ENCODE results near the gene MCF2L. TPM values are rescaled to one million over a fixed set of nuclear protein-coding genes. Genes with fewer than 3 reads are reported as not detected.

Gene MCF2L
- total RNA-seq, 1 experiment from 2014 or later, result 5.8 TPM

DNA sequence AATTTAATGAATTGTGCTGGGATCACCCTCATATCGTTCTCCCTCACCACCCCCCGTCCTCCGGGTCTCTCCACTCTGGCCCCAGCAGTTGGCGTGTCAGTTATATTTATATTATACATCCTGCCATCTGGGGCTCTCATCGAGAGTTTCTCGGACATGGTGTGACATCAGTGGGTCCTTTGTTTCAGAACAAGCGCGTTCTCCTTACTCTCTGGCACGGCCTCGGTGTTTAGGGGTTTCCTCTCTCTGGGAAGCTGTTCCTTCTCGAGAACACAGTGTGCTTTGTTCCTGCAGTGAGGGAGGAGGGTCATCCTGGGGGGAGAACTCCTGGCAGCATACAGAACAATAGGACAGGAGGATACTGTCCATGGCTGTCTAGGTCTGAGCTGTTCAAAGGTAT is 9.8 kb upstream of the MCF2L start:
- Histone ChIP-seq H3K27me3 (peaks cover 1% of the 10 kb centered on the region), H3K4me3 (no peak overlapping the region), H3K9me3 (no peaks in the 10 kb centered on the region), H3K36me3 (no peaks in the 10 kb centered on the region)
- DNase-seq, result no peak

DNA sequence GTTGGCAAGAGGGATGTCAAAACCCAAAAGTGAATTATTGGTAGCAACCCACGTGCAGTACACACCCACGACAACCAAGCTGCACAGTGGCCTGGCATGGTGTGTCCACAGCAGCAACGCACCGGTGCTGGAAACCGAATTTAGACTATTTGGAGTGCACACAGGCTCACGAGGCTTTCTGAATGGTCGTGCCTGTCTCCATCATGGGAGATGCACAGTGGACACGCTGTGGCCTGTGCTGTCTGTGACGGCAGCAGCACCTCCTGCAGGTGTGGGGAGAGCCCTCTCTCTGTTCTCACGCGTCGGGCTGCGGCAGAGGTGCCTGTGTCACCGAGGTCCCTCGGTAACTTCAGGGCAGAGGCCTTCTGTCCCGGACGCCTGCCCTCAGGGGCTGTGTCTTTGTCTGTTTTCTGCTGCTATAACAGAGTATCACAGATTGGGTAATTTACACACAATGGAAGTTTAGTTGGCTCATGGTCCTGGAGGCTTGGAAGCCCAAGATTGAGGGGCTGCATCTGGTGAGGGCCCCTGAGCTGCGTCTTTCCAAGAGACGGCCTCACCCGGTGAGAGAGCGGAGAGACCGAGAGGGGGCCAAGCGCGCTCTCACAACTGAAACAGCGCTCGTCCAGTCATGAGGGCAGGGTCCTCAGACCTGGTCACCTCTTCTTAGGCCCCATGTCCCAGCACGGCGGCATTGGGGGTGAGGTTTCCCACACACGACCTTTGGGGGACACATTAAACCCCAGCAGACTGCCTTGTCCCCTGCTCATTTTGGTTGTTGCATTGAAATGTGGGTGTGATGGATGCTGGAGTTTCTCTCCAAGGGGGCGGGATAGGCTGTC is 9.1 kb upstream of the MCF2L start:
- H3K4me3 ChIP-seq, result no peak overlapping the region
- no peaks in the 10 kb centered on the region for H3K9me3 ChIP-seq
- H3K36me3 ChIP-seq, result no peaks in the 10 kb centered on the region
- no peak for DNase-seq
- peaks cover 8% of the 10 kb centered on the region for H3K27me3 ChIP-seq

DNA sequence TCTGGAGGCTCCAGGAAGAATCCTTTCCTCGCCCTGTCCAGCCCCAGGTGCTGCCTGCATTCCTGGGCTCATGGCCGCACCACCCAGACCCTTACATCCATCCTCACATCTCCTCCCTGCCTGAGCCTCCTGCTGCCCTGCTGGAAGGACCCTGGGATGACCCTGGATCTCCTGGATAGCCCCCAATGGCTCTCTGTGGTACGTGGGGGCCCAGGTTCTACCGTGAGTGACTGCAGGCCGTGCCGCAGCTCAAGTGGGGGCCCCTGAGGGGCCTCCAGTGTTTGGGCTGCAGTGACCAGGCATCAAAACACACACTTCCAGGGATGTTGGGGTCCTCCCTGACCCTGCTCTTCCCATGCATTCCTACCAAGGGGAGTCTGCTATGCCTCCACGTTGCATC is 8.3 kb upstream of the MCF2L start:
- peaks cover 14% of the 10 kb centered on the region for H3K27me3 ChIP-seq
- DNase-seq, result no peak

DNA sequence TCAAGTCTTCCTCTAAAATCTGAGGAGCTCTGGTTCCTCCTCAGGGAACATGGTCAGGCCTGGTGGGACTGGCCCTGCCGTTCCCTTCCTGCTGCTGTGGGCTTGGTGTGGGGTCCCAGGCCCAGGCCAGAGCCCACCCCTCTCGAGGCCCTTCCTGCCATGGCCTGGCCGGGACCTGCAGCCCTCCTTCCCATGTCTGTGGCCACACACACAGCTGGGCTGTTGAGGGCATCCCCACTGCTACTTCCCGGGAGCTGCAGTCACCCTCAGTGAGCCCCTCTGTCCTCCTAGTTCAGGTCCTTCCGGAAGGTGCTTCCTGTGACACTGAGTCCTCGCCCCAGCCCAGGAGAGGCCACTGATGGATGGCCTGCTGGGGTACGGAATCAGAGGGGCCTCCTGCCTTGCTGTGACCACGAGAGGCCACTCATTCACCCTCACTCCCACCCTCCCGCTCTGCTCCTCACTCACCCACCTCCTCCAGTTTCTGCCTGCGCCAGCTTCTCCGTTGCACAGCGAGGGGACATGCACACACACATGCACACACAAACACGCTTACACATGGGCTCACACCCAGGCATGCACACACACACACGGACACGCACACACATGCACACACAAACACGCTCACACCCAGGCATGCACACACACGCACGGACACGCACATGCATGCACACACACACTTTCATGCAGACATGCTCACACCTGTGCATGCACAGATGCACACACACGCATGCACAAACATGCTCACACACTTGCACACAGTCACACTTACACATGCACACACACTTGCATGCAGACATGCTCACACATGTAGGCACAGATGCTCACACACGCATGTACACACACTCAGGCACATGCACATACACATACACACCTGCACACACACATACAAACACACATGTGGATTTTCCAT is 7.3 kb upstream of the MCF2L start:
- H3K9me3 ChIP-seq, result no peaks in the 10 kb centered on the region
- DNase-seq, result no peak
- peaks cover 19% of the 10 kb centered on the region for H3K27me3 ChIP-seq
- H3K4me3 ChIP-seq, result no peak overlapping the region
- H3K36me3 ChIP-seq, result no peaks in the 10 kb centered on the region

More for the DNA sequence above, 8.3 kb upstream of the MCF2L start:
- Histone ChIP-seq H3K4me3 (no peak overlapping the region), H3K36me3 (no peaks in the 10 kb centered on the region), H3K9me3 (no peaks in the 10 kb centered on the region)

DNA sequence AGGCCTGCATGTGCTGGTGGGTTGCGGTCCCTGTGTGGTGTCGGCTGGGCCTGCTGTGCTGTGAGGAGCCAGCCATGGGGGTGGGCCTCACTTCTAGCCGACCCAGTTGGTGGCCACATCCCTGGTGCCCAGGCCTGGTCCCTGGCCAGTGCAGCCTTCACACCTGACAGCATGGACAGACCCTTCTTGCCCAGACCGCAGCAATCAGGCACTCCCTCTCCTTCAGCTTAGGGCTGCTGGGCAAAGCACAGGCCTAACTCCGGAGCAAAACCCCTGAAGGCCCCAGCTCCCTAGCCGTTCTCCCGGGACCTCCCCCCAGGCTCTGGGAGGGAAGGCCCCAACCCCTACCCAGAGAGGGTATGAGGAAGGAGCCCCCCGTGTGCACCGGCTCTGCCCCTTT is 6.6 kb upstream of the MCF2L start:
- H3K36me3 ChIP-seq, result no peaks in the 10 kb centered on the region
- no peaks in the 10 kb centered on the region for H3K9me3 ChIP-seq
- no peak for DNase-seq
- H3K4me3 ChIP-seq, result no peak overlapping the region
- H3K27me3 ChIP-seq, result peaks cover 19% of the 10 kb centered on the region

DNA sequence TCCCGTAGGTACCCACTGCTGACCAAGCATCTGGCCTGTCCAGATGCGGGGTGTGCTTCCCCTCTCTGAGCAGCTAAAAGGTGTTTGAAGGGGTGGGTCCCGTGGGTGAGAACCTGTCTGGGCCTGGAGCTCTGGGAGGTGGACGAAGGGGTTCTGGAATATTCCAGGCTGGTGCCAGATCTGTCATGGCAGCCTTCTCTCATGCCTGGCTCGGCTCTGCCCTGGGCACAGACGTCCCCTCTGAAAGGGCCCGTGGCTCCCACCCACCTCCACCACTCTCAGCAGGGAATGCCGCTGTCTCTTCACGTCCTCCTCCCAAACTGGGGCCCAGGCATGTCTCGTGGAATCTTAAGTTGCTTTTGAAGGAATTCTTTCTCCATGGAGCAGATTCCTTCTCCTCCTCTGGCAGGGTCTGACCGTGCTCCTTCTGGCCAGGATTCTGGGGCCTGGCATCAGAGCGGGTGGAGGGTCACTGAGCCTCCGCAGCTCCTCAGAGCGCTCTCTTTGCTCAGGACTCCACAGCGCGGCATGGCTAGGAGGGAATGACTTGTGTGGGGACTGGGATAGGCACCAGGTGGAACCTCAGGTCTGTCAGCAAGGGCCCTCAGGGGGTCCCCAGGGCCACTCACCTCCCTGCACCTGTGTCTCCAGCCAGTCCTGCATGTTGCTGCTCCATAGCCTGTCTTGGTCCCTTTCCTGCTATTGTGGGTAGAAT is 5.9 kb upstream of the MCF2L start:
- H3K36me3 ChIP-seq, result no peaks in the 10 kb centered on the region
- H3K9me3 ChIP-seq, result no peaks in the 10 kb centered on the region
- H3K4me3 ChIP-seq, result no peak overlapping the region
- DNase-seq, result no peak
- peaks cover 23% of the 10 kb centered on the region for H3K27me3 ChIP-seq

DNA sequence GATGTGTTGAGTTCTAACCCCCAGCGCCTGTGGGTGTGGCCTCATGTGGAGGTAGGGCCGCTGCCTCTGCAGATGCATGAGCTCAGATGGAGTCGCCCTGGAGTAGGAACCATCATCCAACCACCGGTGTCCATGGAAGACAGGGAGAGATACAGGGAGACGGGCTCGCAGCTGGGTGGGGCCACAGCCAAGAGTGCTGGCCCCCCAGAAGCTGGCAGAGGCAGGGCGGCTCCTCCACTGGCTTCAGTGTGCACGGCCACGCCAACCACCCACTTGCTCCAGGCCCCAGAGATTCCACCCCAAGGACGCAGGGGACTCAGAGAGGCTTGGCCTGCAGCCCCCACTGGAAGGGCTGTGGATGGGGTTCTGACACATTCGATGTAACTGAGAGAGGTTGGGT is 5.4 kb upstream of the MCF2L start:
- Histone ChIP-seq H3K36me3 (no peaks in the 10 kb centered on the region), H3K9me3 (no peaks in the 10 kb centered on the region), H3K27me3 (peaks cover 29% of the 10 kb centered on the region), H3K4me3 (no peak overlapping the region)
- no peak for DNase-seq

DNA sequence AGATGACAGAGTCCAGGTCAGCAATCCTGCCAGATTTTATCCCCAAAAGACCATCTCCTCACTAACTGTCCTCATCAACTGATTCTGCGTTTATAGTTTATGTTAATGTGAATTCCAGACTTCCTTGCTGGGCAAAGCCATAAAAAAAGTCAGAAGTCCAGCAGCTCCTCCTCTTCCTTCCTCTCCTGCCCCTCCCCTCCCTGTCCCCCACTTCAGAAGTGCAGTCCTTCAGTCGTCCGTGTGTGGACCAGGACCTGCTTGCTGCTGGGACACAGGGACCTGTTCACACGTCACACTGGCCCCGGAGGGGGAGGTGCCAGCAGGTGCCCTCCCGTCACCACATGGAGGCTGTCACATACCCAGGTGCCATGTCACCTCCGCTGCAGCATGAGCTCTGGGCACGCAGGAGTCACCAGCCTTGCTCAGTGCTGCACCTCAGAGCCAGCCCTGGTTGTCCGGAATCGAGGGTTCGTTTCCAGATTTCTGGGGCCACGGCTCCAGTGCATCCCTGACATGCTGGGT is 4.0 kb upstream of the MCF2L start:
- H3K27me3 ChIP-seq, result peaks cover 41% of the 10 kb centered on the region
- no peaks in the 10 kb centered on the region for H3K9me3 ChIP-seq
- H3K4me3 ChIP-seq, result no peak overlapping the region
- H3K36me3 ChIP-seq, result no peaks in the 10 kb centered on the region
- DNase-seq, result no peak

DNA sequence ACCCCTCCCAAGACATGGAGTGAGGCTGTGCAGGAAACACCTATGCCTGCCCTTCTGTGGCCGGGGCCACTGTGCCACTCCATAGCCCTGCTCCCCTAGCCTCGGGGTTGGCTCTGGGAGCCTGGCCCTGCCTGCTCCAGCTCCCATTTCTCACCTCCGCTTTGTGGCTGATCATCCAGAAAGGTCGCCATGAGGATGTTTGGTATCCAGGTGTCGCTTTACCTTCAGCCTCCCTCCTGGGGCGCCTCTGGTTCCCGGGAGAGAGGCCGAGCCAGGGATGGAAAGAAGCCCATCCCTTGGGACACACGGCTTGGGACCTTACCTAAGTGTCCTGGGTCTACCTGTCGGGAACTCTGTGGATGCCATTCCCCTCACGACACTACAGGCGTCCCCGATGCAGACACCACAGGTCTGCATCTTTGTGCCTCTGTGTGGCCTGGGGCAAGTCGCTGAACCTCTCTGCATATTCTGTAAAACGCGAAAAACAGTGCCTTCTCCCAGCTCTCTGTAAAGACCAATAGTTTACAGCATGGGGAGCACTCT is 3.4 kb upstream of the MCF2L start:
- no peak for DNase-seq
- peaks cover 47% of the 10 kb centered on the region for H3K27me3 ChIP-seq
- no peaks in the 10 kb centered on the region for H3K36me3 ChIP-seq
- H3K4me3 ChIP-seq, result no peak overlapping the region
- no peaks in the 10 kb centered on the region for H3K9me3 ChIP-seq

DNA sequence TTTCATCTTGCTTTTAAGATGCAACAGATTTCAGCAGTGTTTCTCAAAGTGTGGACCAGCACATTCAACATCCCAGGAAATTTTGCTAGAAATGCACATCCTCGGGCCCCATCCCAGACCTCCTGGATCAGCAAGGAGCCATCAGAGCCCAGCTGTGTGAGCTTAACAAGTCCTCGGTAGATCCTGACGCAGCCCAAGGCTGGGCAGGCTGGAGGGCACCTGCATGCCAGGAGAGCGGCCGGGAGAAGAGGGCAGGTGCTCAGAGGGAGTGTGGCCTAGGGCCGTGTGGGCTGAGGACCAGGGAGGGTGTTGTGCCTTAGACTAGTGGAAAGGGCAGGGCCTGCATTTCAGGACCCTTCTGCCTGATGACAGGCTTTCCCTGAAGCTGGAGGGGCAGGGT is 2.2 kb upstream of the MCF2L start:
- Histone ChIP-seq H3K4me3 (no peak overlapping the region), H3K9me3 (no peaks in the 10 kb centered on the region), H3K36me3 (no peaks in the 10 kb centered on the region), H3K27me3 (peaks cover 53% of the 10 kb centered on the region)
- DNase-seq, result no peak

DNA sequence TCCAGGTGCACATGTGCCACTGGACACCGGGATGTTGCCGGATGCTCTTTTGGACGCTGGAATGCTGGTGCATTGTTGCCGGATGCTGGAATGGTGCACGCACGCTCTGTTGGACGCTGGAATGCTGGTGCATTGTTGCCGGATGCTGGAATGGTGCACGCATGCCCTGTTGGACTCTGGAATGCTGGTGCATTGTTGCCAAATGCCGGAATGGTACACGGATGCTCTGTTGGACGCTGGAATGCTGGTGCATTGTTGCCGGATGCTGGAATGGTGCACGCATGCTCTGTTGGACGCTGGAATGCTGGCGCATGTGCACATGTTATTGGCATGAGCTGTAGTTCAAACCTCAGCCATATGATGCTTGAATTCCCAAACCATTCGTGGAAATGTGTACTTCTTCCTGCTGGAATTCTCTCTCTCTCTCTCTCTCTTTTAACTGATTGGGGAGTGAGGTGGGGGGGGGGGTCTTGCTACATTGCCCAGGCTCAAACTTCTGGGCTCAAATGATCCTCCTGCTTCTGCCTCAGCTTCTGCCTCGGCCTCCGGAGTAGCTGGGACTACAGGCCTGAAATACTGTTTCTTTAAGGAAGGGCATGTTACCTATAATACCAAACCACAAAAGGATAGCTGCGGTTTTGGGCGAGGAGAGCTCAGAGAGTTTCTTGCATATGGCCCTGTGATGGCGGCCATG is 1.2 kb upstream of the MCF2L start:
- Histone ChIP-seq H3K27me3 (peaks cover 53% of the 10 kb centered on the region), H3K9me3 (no peaks in the 10 kb centered on the region), H3K36me3 (no peaks in the 10 kb centered on the region), H3K4me3 (no peak overlapping the region)
- DNase-seq, result no peak

DNA sequence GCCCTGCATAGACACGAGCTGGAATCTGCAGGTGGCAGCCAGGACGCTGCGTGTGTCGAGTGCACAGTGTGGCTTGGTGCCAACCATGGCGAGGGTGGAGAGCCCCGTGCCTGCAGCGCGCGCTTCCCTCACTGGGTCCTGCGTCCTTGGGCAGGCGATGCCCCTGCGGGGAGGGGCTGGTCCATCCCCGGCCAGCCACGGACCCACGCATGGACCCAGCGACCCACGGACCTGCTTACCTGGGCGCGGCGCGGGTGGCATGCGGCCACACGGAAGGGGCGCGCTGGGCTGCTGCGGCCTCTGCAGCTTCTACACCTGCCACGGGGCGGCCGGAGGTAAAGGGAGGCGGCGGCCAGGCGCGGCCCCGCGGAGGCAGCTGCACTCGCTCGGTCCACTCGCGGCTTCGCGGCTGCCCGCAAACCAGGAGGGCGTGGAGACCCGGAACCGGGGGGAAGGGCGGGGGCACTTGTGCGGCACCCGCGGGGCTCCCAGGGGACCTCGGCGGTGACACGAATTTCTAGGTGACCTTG is 569 bp upstream of the MCF2L start:
- no peak overlapping the region for H3K4me3 ChIP-seq
- DNase-seq, result no peak
- H3K36me3 ChIP-seq, result no peaks in the 10 kb centered on the region
- peaks cover 53% of the 10 kb centered on the region for H3K27me3 ChIP-seq
- no peaks in the 10 kb centered on the region for H3K9me3 ChIP-seq

DNA sequence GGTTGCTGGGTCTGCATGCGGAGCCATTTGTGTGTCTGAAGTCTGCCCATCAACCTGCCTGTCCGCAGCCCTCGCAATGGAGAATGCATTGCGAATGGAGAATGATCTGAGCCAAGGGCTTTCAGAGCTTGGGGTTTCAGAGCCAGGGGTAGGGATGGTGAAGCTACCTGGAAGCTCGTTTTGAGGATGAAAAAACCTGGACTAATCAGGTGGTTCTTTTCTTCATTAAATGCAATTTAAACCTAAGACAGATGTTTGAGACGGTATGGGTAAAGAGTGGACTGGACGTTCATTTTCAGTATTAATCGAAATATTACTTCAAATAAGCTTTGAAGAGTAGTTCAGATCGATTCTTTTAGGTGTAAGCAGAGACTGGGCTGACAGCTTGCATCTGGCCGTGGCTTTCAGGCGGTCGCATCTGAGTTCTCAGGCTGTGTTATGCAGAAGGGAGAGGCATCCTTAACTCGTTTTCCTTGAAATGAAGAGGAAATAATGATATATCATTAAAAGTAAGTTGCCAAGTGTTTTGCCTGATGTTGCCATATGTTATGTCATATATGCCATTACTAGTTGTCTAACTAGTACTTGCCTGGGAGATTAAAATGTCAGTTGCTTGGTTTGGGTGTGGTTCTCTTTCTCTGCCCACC is 801 bp downstream of the MCF2L start:
- DNase-seq, result no peak
- H3K27me3 ChIP-seq, result peaks cover 48% of the 10 kb centered on the region
- H3K4me3 ChIP-seq, result no peak overlapping the region
- H3K9me3 ChIP-seq, result no peaks in the 10 kb centered on the region
- H3K36me3 ChIP-seq, result no peaks in the 10 kb centered on the region

DNA sequence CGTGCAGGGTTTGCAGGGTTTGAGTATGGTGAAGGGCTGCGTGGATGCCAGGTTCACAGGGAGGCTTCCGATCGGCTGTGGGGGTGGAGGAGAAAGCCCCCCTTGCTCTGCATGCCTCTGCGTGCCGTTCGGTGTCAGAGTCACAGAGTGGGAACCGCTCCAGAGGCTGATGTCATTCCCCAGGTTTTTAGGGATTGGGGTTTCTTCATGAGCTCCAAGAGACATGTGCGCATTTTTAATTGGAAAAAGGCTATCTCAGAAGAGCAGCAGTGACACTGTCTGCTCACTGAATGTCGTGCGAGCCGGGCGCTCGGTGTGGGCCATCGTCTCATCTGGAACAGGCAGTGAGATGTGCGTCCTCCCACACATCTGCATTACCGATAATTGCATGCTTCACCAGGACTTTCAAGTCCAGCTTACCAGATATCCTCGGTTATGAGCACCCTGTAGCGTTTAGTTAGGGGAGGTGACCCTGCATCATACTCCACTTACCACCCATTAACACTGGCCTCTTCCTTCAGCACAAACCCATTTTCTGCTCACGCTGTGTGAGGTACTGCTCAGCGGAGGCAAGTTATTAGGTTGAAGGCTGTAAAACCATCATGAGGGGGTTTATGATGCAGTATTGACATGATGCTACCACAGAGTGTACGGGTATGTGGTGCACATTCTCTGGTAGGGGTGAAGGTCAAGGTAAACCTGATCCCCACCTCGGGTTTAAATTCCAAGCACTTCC is 1.7 kb downstream of the MCF2L start:
- DNase-seq, result no peak
- H3K9me3 ChIP-seq, result no peaks in the 10 kb centered on the region
- H3K27me3 ChIP-seq, result peaks cover 50% of the 10 kb centered on the region
- no peak overlapping the region for H3K4me3 ChIP-seq
- H3K36me3 ChIP-seq, result no peaks in the 10 kb centered on the region

DNA sequence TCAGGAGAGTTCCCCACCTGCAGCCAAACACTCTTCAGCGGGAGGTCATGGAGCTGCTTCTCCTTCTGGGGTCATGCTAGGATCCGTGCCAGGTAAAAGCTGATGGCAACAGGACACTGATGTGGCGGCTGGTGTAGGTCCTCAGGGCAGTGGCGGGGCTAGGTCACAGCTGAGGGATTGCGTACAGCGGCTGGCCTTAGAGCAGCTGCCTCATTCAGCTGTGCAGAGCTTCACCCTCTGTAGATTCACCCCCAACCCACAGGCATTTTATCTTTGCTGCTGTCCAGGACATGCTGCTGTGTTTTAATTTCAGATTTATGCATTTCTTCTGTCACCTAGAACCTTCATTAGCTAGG is 2.3 kb downstream of the MCF2L start:
- Histone ChIP-seq H3K9me3 (no peaks in the 10 kb centered on the region), H3K36me3 (no peaks in the 10 kb centered on the region), H3K4me3 (no peak overlapping the region), H3K27me3 (peaks cover 49% of the 10 kb centered on the region)
- no peak for DNase-seq
